Esophagus squamous epithelium (tissue), 5 donors: Measurements from ENCODE around the gene CLEC19A. TPM values are rescaled to one million over a fixed set of nuclear protein-coding genes. Genes with fewer than 3 reads are reported as not detected.

Experiments used
- DNase-seq: peaks from one replicate; lab custom pipeline; 2025; lab: John Stamatoyannopoulos, UW
- H3K27ac ChIP-seq, 4 donors: fragments of 200-600 bp; sonication (generic); one replicate each; pipeline ENCODE4 v1.5.1; 2016 to 2019; ENCODE audit warnings: mild to moderate bottlenecking in 1 of 4
- H3K27me3 ChIP-seq, 4 donors: fragments of 200-600 bp; sonication (generic); 1 replicate in 3 of 4; 2 replicates in 1 of 4; pipeline versions ENCODE4 v1.5.1 to v1.6.0; 2017 to 2021; ENCODE audit warnings: antibody characterized with exemption in 1 of 4
- H3K36me3 ChIP-seq, 3 donors: fragments of 200-600 bp; sonication (generic); one replicate each; pipeline ENCODE4 v1.5.1; 2016 to 2019
- H3K4me1 ChIP-seq, 3 donors: fragments of 200-600 bp; sonication (generic); one replicate each; pipeline ENCODE4 v1.5.1; 2017 to 2019
- H3K4me3 ChIP-seq, 4 donors: fragments of 200-600 bp; sonication (generic); 1 replicate in 3 of 4; 2 replicates in 1 of 4; pipeline ENCODE4 v1.5.1; 2016 to 2019; ENCODE audit warnings: mild to moderate bottlenecking in 2 of 4, moderate library complexity in 1 of 4
- H3K9me3 ChIP-seq, 3 donors: fragments of 200-600 bp; sonication (generic); one replicate each; pipeline ENCODE4 v1.5.1; 2016 to 2019
- POLR2A ChIP-seq, 4 donors: fragments of 450-650 bp; IDR thresholded peaks; one replicate each; pipeline ENCODE4 v1.6.1; 2017; ENCODE audit warnings: antibody characterized with exemption in 4 of 4, mild to moderate bottlenecking in 4 of 4, moderate library complexity in 3 of 4
- WGBS, 2 donors: methylation state at CpG; one replicate each; pipeline ENCODE4 v1.1.5; 2018; 5-methylcytosine and 5-hydroxymethylcytosine counted together
- intact Hi-C: fragments of 100-400 bp; cut with DNase I; formaldehyde crosslinking; loops from one replicate; pipeline ENCODE4 v1.15.0; 2022
- total RNA-seq, 4 donors: library from RNA; depleted of rRNA; stranded (reverse); fragments of >200 nt; gene quantifications; one replicate each; pipeline ENCODE4 v1.1.0, GENCODE V29; 2016
- TF ChIP-seq, protein P1 (sequence below), 6 experiments: fragments of 450-650 bp in 4 of 6; fragments of 200-600 bp in 2 of 6; sonication (generic) in 2 of 6; IDR thresholded peaks; one replicate each; pipeline ENCODE4 v1.5.1; 2016 to 2019; ENCODE audit warnings: antibody characterized with exemption in 6 of 6, mild to moderate bottlenecking in 4 of 6, moderate library complexity in 4 of 6
- donor health status: DM: yes; HTN: yes; CAD: no.

CLEC19A gene
- total RNA-seq, 4 donors from 2014 or later = not detected

DNA sequence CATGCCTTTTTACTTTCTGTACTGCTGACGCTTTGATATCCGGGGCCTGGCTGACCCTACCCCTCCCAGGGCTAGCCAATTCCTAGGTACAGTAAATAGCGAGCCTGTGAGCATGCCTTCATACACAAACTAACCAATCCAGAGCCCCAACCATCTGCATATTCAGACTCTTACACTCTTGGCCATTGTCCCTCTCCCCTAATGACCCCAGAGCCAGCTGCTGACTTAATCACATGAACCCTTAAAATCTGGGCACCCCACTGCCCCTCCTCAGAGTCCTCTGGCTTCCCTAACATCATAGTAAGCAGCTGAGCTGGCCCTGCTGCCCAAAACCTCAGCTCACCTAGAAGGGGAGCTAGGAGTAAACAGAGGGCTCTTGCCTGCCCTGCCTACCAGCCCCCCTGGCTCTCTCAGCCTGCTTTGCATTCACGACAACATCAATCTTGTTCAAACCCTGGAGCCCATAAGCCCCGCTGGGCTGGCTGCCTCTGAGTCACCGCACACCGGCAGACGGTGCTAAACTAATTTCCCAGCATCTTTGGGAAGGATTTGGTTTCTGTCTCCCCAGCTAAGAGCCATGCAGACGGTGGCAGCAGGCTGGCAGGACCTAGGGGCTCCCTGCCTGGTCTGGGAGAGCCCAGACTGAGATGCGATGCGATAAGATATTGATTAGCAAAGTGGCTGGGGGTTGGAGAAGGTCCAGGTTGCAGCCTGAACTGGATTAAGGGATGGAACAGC lies 63.2 kb downstream of the CLEC19A start:
- no peaks in the 10 kb centered on the region for H3K9me3 ChIP-seq
- H3K36me3 ChIP-seq = no peaks in the 10 kb centered on the region
- 21 to 27% methylated on average over 6 to 9 of the region's 11 CpGs for WGBS, 2 donors
- H3K27me3 ChIP-seq = peaks cover 0 to 30% (median 0%) of the 10 kb centered on the region in 4 donors
- H3K4me1 ChIP-seq = no peaks in the 10 kb centered on the region
- H3K4me3 ChIP-seq = no peak overlapping the region
- intact Hi-C loops = no loop called here
- no peak for DNase-seq
- TF ChIP-seq, protein P1, sequence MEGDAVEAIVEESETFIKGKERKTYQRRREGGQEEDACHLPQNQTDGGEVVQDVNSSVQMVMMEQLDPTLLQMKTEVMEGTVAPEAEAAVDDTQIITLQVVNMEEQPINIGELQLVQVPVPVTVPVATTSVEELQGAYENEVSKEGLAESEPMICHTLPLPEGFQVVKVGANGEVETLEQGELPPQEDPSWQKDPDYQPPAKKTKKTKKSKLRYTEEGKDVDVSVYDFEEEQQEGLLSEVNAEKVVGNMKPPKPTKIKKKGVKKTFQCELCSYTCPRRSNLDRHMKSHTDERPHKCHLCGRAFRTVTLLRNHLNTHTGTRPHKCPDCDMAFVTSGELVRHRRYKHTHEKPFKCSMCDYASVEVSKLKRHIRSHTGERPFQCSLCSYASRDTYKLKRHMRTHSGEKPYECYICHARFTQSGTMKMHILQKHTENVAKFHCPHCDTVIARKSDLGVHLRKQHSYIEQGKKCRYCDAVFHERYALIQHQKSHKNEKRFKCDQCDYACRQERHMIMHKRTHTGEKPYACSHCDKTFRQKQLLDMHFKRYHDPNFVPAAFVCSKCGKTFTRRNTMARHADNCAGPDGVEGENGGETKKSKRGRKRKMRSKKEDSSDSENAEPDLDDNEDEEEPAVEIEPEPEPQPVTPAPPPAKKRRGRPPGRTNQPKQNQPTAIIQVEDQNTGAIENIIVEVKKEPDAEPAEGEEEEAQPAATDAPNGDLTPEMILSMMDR (IDR thresholded peaks at IDR 0.05) = no peak
- TF ChIP-seq POLR2A (IDR thresholded peaks at IDR 0.05) = no peak
- no peak overlapping the region for H3K27ac ChIP-seq

DNA sequence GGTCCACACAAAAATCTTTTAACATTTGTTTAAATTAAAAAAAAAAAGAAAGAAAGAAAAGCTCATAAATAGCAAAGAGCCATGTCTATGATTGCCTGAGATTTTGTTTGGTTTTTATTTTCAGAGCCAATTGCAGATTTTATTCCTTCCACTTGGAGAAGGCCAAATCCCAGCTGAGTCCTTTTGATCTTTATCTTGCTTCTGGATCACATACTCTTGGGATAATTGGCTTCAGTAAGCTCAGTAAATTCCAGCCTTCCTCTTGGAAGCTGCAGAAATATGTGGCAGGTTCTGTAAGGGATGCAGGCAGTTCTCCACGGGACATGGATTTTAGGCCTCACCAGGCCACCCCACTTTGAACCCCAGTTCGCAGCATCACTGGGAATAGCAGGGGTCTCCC lies 68.8 kb downstream of the CLEC19A start:
- TF ChIP-seq, protein P1 (IDR thresholded peaks at IDR 0.05) = no peak
- no peak for TF ChIP-seq POLR2A (IDR thresholded peaks at IDR 0.05)
- Histone ChIP-seq H3K27ac (no peak overlapping the region), H3K27me3 (peaks cover 0 to 7% (median 0%) of the 10 kb centered on the region in 4 donors), H3K4me3 (no peak overlapping the region), H3K4me1 (no peaks in the 10 kb centered on the region), H3K9me3 (no peaks in the 10 kb centered on the region), H3K36me3 (no peaks in the 10 kb centered on the region)
- no peak for DNase-seq
- intact Hi-C loops = no loop called here
- 75 to 83% methylated on average over 1 to 2 of the region's 2 CpGs for WGBS, 2 donors

DNA sequence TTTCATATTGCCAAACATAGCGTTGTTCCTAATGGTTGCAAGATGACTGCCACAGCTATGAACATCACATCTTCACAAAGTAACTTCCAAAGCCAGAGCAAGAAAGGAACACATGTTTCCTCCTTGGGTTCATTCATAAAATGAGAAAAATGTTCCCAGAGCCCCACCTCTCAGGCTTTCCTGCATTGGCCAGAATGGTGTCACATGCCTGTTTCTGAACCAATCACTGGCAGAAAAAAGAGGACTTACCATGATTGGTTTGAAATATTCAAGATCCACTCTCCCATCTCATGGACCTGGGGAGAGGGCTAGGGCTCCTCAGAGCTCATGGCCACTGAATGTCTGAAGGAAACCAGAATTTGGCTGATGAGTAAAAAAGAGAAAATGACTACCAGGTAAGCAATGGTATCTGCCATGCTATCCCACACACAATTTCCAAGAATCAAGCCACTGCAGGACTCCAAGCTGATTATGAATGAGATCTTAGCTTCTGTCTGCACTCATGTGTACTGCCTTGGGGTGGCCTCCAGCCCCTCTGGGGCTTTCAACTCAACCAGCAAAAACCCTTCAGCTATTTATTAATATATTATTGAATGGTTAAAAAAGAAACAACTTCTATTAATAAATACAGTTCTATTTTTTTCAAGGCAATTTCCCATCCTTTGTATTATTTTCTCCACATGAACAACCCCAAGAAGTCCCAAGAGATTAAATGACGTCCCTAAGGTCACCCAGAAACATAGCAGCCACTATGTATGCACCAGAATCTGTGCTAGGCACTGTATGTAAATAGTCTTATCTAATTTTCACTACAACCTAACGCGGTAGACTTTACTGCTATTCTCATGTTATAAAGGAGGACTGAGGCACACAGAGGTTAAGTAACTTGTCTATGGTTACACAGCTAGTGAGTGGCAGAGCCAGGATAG lies 70.8 kb downstream of the CLEC19A start:
- no peak for DNase-seq
- Histone ChIP-seq H3K36me3 (no peaks in the 10 kb centered on the region), H3K27ac (no peak overlapping the region), H3K4me1 (no peaks in the 10 kb centered on the region), H3K4me3 (no peak overlapping the region), H3K27me3 (no peaks in the 10 kb centered on the region), H3K9me3 (no peaks in the 10 kb centered on the region)
- 61 to 72% methylated on average over 4 of the region's 4 CpGs for WGBS, 2 donors
- TF ChIP-seq POLR2A (IDR thresholded peaks at IDR 0.05) = no peak
- TF ChIP-seq, protein P1 (IDR thresholded peaks at IDR 0.05) = no peak
- intact Hi-C loops = no loop called here

DNA sequence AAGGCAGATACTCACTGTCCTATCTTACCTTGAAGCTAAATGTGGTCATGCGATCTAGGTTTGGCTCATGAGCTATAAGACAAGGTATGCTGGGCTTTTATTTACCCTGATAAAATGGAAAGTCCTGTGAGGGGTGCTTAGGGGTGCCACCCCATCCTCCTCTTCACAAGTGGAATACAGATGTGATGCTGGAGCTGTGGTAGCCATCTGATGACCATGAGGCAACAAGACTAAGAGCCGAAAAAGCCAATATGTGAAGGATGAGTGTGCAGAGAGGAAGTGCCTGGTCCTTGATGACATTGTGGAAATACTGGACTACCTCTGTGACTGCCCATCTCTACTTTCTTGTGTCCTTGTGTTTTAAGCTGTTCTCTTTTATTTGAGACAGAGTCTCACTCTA lies 74.0 kb downstream of the CLEC19A start:
- H3K9me3 ChIP-seq = no peaks in the 10 kb centered on the region
- no peak for TF ChIP-seq POLR2A (IDR thresholded peaks at IDR 0.05)
- TF ChIP-seq, protein P1 (IDR thresholded peaks at IDR 0.05) = no peak
- intact Hi-C loops = no loop called here
- H3K4me1 ChIP-seq = no peaks in the 10 kb centered on the region
- no peak overlapping the region for H3K4me3 ChIP-seq
- H3K27ac ChIP-seq = no peak overlapping the region
- H3K27me3 ChIP-seq = no peaks in the 10 kb centered on the region
- WGBS, 2 donors = 87 to 94% methylated on average over 2 of the region's 2 CpGs
- no peaks in the 10 kb centered on the region for H3K36me3 ChIP-seq
- no peak for DNase-seq

Other genes with a start within 250 kb of the CLEC19A start
- gene COQ7, start 218.1 kb upstream of the CLEC19A start, total RNA-seq = 10 to 100 TPM in 3 of 4 donors, 1 to 10 TPM in 1; 5.6 to 14.4 (median 12.5) TPM
- gene ITPRIPL2, start 171.8 kb upstream of the CLEC19A start, total RNA-seq = 10 to 100 TPM; 18.3 to 78.6 (median 42.4) TPM
- 1 to 10 TPM in 3 of 4 donors, under 1 TPM in 1; 0.88 to 7.6 (median 4.7) TPM for gene SYT17, start 117.5 kb upstream of the CLEC19A start, total RNA-seq
- gene TMC5, start 132.2 kb downstream of the CLEC19A start, total RNA-seq = 1 to 10 TPM in 1 of 4 donors, under 1 TPM in 3; 0.11 to 5.7 (median 0.67) TPM
- 10 to 100 TPM; 36.3 to 66.4 (median 41.2) TPM for gene GDE1, start 236.4 kb downstream of the CLEC19A start, total RNA-seq
- 10 to 100 TPM in 1 of 4 donors, 1 to 10 TPM in 3; 6.4 to 13.7 (median 7.4) TPM for gene CCP110, start 238.2 kb downstream of the CLEC19A start, total RNA-seq